Caco-2 (cell line): ENCODE results near the gene CAT. TPM values are rescaled to one million over a fixed set of nuclear protein-coding genes. Genes with fewer than 3 reads are reported as not detected.

Source experiments
- BruUV-seq: library from RNA; stranded (reverse); fragments of 400-500 nt; replicated peaks from 2 replicates; lab custom pipeline; 2021; lab: Mats Ljungman, UMichigan
- CTCF ChIA-PET: fragments of 300-600 bp; sonication (Branson Sonifier 250); formaldehyde crosslinking; loops from one replicate; lab custom pipeline; 2022; ENCODE audit warnings: antibody characterized with exemption; lab: Charles Lee
- POLR2A ChIA-PET: fragments of 300-600 bp; sonication (Branson Sonifier 250); formaldehyde crosslinking; loops from one replicate; lab custom pipeline; 2022; ENCODE audit warnings: antibody characterized with exemption; lab: Charles Lee
- DNase-seq, 2 experiments: peaks; one replicate each; pipeline versions ENCODE4 v3.0.0 to v3.0.0-alpha.2; 2020 to 2022
- H3K27me3 ChIP-seq: replicated peaks from 2 replicates; pipeline ENCODE4 v1.6.0; 2011; ENCODE audit warnings: low read length; ENCODE audit not compliant: control insufficient read depth, insufficient read depth
- H3K36me3 ChIP-seq: 2 replicates; pipeline ENCODE4 v1.5.1; 2011; ENCODE audit warnings: low read length; ENCODE audit not compliant: control insufficient read depth, insufficient read depth
- H3K4me1 ChIP-seq: fragments of 250-450 bp; sonication (Bioruptor Pico); 2 replicates; pipeline ENCODE4 v1.5.1; 2020; ENCODE audit warnings: mild to moderate bottlenecking
- H3K4me3 ChIP-seq: 2 replicates; pipeline ENCODE4 v1.5.1; 2011; ENCODE audit warnings: low read depth, mild to moderate bottlenecking, control low read depth, low read length
- H3K9me3 ChIP-seq: fragments of 250-450 bp; sonication (Bioruptor Pico); 2 replicates; pipeline ENCODE4 v1.5.1; 2020; ENCODE audit warnings: mild to moderate bottlenecking, moderate library complexity
- H3K27ac Mint-ChIP-seq: one replicate; pipeline ENCODE4 v1.8.0; 2022; ENCODE audit warnings: mixed read lengths; ENCODE audit not compliant: unreplicated experiment
- H3K27me3 Mint-ChIP-seq: one replicate; pipeline ENCODE4 v1.8.0; 2022; ENCODE audit warnings: mixed read lengths; ENCODE audit not compliant: insufficient read depth, unreplicated experiment
- H3K36me3 Mint-ChIP-seq: one replicate; pipeline ENCODE4 v1.8.0; 2022; ENCODE audit warnings: mild to moderate bottlenecking, mixed read lengths; ENCODE audit not compliant: insufficient read depth, unreplicated experiment
- H3K4me1 Mint-ChIP-seq: one replicate; pipeline ENCODE4 v1.8.0; 2022; ENCODE audit warnings: low read depth, mixed read lengths; ENCODE audit not compliant: unreplicated experiment
- H3K4me3 Mint-ChIP-seq: one replicate; pipeline ENCODE4 v1.8.0; 2022; ENCODE audit warnings: mild to moderate bottlenecking, moderate library complexity, mixed read lengths; ENCODE audit not compliant: unreplicated experiment
- H3K9me3 Mint-ChIP-seq: one replicate; pipeline ENCODE4 v1.8.0; 2022; ENCODE audit warnings: mixed read lengths; ENCODE audit not compliant: unreplicated experiment
- CTCF ChIP-seq, 2 experiments: fragments of 200-600 bp in 1 of 2; IDR thresholded peaks; 1 replicate in 1 of 2; 2 replicates in 1 of 2; pipeline versions ENCODE4 v1.5.1 to v1.8.0; 2011 to 2022; ENCODE audit warnings: antibody characterized with exemption in 1 of 2, control low read depth in 1 of 2, inconsistent platforms in 1 of 2, low read depth in 1 of 2, low read length in 1 of 2, mild to moderate bottlenecking in 1 of 2, moderate library complexity in 1 of 2; ENCODE audit not compliant: insufficient read depth in 1 of 2, severe bottlenecking in 1 of 2, unreplicated experiment in 1 of 2
- intact Hi-C: fragments of 100-400 bp; cut with micrococcal nuclease; formaldehyde crosslinking; loops from one replicate; pipeline ENCODE4 v1.10.0; 2022; ENCODE audit not compliant: unreplicated experiment
- total RNA-seq: library from RNA; stranded (reverse); gene quantifications from 2 replicates; pipeline ENCODE4 v1.2.3, GENCODE V29; 2022

The CAT gene
- total RNA-seq, 1 experiment from 2014 or later = 45.6 TPM

GRCh38 chr11:34395916-34396550 is 42.7 kb upstream of the CAT start:
- Histone ChIP-seq H3K9me3 (no peaks in the 10 kb centered on the region), H3K4me3 (no peak overlapping the region), H3K36me3 (no peaks in the 10 kb centered on the region), H3K4me1 (no peaks in the 10 kb centered on the region), H3K27me3 (no peaks in the 10 kb centered on the region)
- intact Hi-C loops = no loop called here
- H3K9me3 Mint-ChIP-seq = peaks cover 14% of the 10 kb centered on the region
- TF ChIP-seq CTCF (IDR thresholded peaks at IDR 0.05; ENCODE audit: insufficient read depth in 1 of 2, low read depth in 1 of 2, low read length in 1 of 2, severe bottlenecking in 1 of 2, unreplicated experiment in 1 of 2) = no peak
- no peaks in the 10 kb centered on the region for H3K4me1 Mint-ChIP-seq
- no peak overlapping the region for H3K27ac Mint-ChIP-seq
- no peaks in the 10 kb centered on the region for H3K36me3 Mint-ChIP-seq
- no peak for DNase-seq
- ChIA-PET CTCF (no interaction called here), POLR2A (no interaction called here)
- H3K27me3 Mint-ChIP-seq = peaks cover 7% of the 10 kb centered on the region
- BruUV-seq = no TSS peak
- no peak overlapping the region for H3K4me3 Mint-ChIP-seq

DNA sequence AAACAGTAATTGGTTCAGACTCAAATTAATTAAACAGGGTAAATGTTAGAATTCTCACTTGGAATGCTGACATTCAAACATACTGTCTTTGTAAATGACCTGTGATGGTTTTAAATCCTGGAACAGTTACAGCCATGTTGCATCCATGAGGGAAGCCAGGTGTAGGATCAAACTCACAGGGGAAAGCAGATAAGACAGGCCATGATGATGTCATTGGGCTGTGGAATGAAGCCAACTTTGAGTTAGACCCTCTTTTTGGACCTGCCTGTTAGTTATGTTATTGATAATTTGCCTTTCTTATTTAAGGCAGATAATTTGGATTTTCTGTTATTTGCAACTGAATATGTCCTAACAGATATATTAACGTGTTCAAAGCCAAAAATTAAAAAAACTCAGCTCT is 41.6 kb upstream of the CAT start:
- Histone ChIP-seq H3K27me3 (no peaks in the 10 kb centered on the region), H3K36me3 (no peaks in the 10 kb centered on the region), H3K4me1 (no peaks in the 10 kb centered on the region), H3K9me3 (no peaks in the 10 kb centered on the region), H3K4me3 (no peak overlapping the region)
- no peak for TF ChIP-seq CTCF (IDR thresholded peaks at IDR 0.05; ENCODE audit: insufficient read depth in 1 of 2, low read depth in 1 of 2, low read length in 1 of 2, severe bottlenecking in 1 of 2, unreplicated experiment in 1 of 2)
- Mint-ChIP-seq H3K36me3 (no peaks in the 10 kb centered on the region), H3K4me3 (no peak overlapping the region), H3K9me3 (peaks cover 14% of the 10 kb centered on the region), H3K4me1 (no peaks in the 10 kb centered on the region), H3K27ac (no peak overlapping the region), H3K27me3 (peaks cover 2% of the 10 kb centered on the region)
- intact Hi-C loops = no loop called here
- no TSS peak for BruUV-seq
- ChIA-PET POLR2A (no interaction called here), CTCF (no interaction called here)
- DNase-seq = no peak

DNA sequence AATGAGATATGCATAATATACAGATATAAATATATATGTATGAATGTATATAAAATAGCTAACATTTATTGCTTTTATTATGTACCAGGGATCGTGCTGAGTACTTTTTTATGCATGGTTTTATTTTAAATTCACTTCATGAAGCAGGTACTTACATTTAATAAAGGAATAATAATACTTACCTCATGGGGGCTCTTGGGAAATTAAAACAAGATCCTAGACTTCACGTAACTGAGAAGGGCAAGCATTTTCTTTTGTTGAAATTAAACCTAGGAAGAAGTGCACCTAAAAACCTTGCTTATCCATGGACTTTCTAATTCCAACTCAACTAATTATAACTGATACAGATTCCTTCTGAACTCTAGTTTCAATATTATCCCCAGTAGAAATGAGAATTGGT is 40.9 kb upstream of the CAT start:
- intact Hi-C loops = no loop called here
- no peaks in the 10 kb centered on the region for H3K9me3 ChIP-seq
- H3K4me3 Mint-ChIP-seq = no peak overlapping the region
- CTCF ChIA-PET = no interaction called here
- no TSS peak for BruUV-seq
- H3K27me3 ChIP-seq = no peaks in the 10 kb centered on the region
- peaks cover 14% of the 10 kb centered on the region for H3K9me3 Mint-ChIP-seq
- H3K36me3 ChIP-seq = no peaks in the 10 kb centered on the region
- no peak for TF ChIP-seq CTCF (IDR thresholded peaks at IDR 0.05; ENCODE audit: insufficient read depth in 1 of 2, low read depth in 1 of 2, low read length in 1 of 2, severe bottlenecking in 1 of 2, unreplicated experiment in 1 of 2)
- no peaks in the 10 kb centered on the region for H3K4me1 ChIP-seq
- H3K27ac Mint-ChIP-seq = no peak overlapping the region
- no peaks in the 10 kb centered on the region for H3K4me1 Mint-ChIP-seq
- POLR2A ChIA-PET = no interaction called here
- no peaks in the 10 kb centered on the region for H3K27me3 Mint-ChIP-seq
- DNase-seq = no peak
- H3K36me3 Mint-ChIP-seq = no peaks in the 10 kb centered on the region
- H3K4me3 ChIP-seq = no peak overlapping the region
